NB4 (cell line): ENCODE measurements around the gene SIRT1.

Source experiments
- DNase-seq: peaks from one replicate; pipeline ENCODE4 v3.0.0; 2010; ENCODE audit warnings: low read depth
- H3K4me3 ChIP-seq: one replicate; pipeline ENCODE4 v1.5.1; 2011; ENCODE audit warnings: mild to moderate bottlenecking, low read depth, low read length, moderate library complexity
- MAX ChIP-seq: IDR thresholded peaks from 2 replicates; pipeline ENCODE4 v1.6.1; 2011; ENCODE audit warnings: low read depth, low read length
- MYC ChIP-seq: IDR thresholded peaks from 2 replicates; pipeline ENCODE4 v1.6.1; 2011; ENCODE audit warnings: low read depth, low read length
- POLR2A ChIP-seq: IDR thresholded peaks from 2 replicates; pipeline ENCODE4 v1.6.1; 2011; ENCODE audit warnings: mild to moderate bottlenecking; ENCODE audit not compliant: insufficient read length; ENCODE audit errors: extremely low read depth
- TF ChIP-seq, protein P1 (sequence below): IDR thresholded peaks from one replicate; pipeline ENCODE4 v1.5.1; 2012; ENCODE audit warnings: low read depth, low read length

SIRT1 gene

GRCh38 chr10:67853512-67853911, 30.9 kb upstream of the SIRT1 start:
- H3K4me3 ChIP-seq = no peak overlapping the region
- no peak for DNase-seq
- no peak for TF ChIP-seq POLR2A
- TF ChIP-seq, protein P1, sequence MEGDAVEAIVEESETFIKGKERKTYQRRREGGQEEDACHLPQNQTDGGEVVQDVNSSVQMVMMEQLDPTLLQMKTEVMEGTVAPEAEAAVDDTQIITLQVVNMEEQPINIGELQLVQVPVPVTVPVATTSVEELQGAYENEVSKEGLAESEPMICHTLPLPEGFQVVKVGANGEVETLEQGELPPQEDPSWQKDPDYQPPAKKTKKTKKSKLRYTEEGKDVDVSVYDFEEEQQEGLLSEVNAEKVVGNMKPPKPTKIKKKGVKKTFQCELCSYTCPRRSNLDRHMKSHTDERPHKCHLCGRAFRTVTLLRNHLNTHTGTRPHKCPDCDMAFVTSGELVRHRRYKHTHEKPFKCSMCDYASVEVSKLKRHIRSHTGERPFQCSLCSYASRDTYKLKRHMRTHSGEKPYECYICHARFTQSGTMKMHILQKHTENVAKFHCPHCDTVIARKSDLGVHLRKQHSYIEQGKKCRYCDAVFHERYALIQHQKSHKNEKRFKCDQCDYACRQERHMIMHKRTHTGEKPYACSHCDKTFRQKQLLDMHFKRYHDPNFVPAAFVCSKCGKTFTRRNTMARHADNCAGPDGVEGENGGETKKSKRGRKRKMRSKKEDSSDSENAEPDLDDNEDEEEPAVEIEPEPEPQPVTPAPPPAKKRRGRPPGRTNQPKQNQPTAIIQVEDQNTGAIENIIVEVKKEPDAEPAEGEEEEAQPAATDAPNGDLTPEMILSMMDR = no peak

DNA sequence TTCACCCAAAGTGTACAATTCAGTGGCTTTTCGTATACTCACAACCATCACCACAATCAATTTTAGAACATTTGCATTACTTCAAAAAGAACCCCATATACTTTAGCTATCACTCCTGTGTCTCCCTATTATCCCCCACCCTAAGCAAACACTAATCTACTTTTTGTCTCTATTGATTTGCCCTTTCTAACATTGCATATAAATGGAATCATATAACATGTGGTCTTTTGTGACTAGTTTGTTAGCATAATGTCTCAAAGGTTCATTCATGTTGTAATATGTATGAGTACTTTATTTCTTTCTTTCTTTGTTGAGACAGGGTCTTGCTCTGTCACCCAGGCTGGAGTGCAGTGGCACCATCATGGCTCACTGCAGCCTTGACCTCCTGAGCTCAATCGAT, 25.5 kb upstream of the SIRT1 start:
- no peak for DNase-seq
- TF ChIP-seq POLR2A (no peak), MYC (no peak), MAX (no peak)
- TF ChIP-seq, protein P1 = no peak
- no peak overlapping the region for H3K4me3 ChIP-seq

DNA sequence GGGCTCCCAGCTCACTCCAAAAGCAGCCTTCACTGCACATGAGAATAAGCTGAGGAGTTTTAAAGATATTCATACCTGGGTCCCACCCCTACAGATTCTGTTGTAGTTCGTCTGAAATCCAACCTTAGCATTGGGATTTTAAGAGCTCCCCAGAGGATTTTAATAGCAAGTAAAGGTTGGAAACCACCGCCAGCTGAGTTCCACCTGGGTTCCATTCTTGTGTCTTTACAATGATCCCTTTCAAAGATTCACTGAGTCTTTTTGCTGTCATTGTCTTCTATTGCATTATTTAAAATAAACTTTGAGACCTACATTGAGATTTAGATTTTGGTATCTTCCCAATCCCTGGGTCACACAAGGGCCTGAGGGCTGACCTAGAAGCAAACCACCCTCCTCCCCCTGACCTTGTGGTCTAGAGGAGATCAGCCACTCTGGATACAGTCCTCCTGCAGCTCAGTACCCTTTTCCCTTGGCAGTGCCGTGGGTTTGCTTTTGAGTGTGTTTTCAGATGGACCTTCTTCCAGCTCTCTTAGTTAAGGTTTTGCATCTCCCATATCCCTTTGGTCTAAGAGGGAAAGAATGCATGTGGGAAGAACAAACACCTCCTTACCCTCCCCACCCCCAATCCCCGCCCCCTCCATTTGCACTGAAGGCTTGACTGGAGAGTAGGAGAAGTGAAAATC, 22.6 kb upstream of the SIRT1 start:
- H3K4me3 ChIP-seq = no peak overlapping the region
- DNase-seq = no peak
- TF ChIP-seq MAX (no peak), POLR2A (no peak), MYC (no peak)
- TF ChIP-seq, protein P1 = no peak

DNA sequence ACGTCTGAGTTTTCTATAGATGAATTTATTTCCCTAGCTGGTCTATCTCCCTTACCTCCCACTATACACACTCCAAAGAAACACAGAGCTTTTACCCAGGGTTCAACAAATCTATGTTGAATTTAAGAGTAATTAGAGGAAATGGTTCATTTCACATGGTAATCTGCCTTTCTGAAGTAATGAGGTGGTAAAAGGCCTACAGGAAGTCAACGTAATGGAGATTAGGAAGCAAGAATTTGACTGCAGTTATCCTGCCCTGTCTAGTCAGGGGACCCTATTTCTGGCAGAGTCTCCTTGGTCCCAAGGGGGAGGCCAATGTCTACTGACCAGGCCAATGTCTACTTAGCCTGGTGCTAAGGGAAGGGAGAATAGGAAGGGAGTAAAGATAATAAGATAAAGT, 21.4 kb upstream of the SIRT1 start:
- H3K4me3 ChIP-seq = no peak overlapping the region
- TF ChIP-seq POLR2A = no peak
- no peak for TF ChIP-seq MYC
- TF ChIP-seq MAX = no peak

DNA sequence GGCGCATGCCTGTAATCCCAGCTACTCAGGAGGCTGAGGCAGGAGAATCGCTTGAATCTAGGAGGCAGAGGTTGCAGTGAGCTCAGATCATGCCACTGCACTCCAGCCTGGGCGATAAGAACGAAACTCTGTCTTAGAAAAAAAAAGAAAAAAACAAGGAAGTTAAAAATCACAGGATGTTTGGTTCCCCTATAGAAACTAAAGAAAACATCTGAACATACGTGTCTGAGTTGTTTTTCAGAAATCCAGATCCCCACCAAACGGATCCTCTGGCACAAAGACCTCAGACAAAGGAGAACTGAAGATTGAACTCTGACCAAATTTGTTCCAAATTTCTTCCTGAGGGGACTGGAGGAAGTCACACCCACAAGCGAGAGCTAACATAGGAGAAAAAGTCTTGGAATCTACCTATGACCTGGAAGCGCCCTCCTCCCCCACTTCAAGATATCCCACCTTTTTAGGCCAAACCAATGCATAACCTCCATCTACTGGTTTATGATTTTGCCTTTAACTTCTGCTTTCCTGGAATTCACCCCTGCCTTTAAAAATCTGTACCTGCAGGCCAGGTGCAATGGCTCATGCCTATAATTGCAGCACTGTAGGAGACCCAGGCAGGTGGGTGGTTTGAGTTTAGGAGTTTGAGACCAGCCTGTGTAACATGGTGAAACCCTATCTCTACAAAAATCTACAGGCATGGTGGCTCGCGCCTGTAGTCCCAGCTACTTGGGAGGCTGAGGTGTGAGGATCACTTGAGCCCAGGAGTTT, 19.7 kb upstream of the SIRT1 start:
- no peak overlapping the region for H3K4me3 ChIP-seq
- TF ChIP-seq, protein P1 = no peak
- no peak for DNase-seq

More for the DNA sequence above, 21.4 kb upstream of the SIRT1 start:
- DNase-seq = no peak

DNA sequence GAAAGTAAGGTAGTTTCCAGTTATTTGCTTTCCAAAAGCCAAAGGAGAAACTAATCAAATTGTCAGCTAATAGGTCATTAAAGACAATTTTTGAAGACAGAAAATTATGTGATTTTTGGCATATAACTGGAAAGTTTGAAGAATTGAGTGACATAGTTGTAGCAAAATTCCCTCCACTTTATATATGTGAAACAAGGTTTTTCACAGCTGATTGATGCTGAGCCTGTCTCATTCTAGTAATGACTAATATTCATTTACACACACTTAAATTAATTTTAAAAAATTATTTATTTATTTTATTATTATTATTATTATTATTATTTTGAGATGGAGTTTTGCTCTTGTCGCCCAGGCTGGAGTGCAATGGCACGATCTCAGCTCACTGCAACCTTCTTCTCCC, 16.3 kb upstream of the SIRT1 start:
- no peak for DNase-seq
- H3K4me3 ChIP-seq = no peak overlapping the region
- TF ChIP-seq MAX = no peak
- no peak for TF ChIP-seq MYC
- TF ChIP-seq, protein P1 = no peak
- no peak for TF ChIP-seq POLR2A
